Duodenal mucosa (tissue), 2 donors: ENCODE results near the gene AAMP.

Experiments
- H3K27ac ChIP-seq: one replicate; pipeline ENCODE4 v1.7.0; 2013; ENCODE audit warnings: low read depth, low read length
- H3K27me3 ChIP-seq, 2 donors: one replicate each; pipeline ENCODE4 v1.7.0; 2013; ENCODE audit warnings: low read length in 2 of 2, control low read depth in 1 of 2; ENCODE audit not compliant: insufficient read depth in 2 of 2, control insufficient read depth in 1 of 2
- H3K36me3 ChIP-seq, 2 donors: one replicate each; pipeline ENCODE4 v1.7.0; 2013; ENCODE audit warnings: low read length in 2 of 2, control low read depth in 1 of 2; ENCODE audit not compliant: insufficient read depth in 2 of 2, control insufficient read depth in 1 of 2
- H3K4me1 ChIP-seq, 2 donors: one replicate each; pipeline ENCODE4 v1.7.0; 2013; ENCODE audit warnings: low read length in 2 of 2, control low read depth in 1 of 2; ENCODE audit not compliant: insufficient read depth in 2 of 2, control insufficient read depth in 1 of 2
- H3K4me3 ChIP-seq, 2 donors: one replicate each; pipeline ENCODE4 v1.7.0; 2013; ENCODE audit warnings: low read length in 2 of 2, low read depth in 1 of 2
- H3K9ac ChIP-seq, 2 donors: one replicate each; pipeline ENCODE4 v1.7.0; 2013; ENCODE audit warnings: low read length in 2 of 2, low read depth in 1 of 2
- H3K9me3 ChIP-seq, 2 donors: one replicate each; pipeline ENCODE4 v1.7.0; 2013; ENCODE audit warnings: low read length in 2 of 2, control low read depth in 1 of 2; ENCODE audit not compliant: control insufficient read depth in 1 of 2

Gene AAMP

DNA sequence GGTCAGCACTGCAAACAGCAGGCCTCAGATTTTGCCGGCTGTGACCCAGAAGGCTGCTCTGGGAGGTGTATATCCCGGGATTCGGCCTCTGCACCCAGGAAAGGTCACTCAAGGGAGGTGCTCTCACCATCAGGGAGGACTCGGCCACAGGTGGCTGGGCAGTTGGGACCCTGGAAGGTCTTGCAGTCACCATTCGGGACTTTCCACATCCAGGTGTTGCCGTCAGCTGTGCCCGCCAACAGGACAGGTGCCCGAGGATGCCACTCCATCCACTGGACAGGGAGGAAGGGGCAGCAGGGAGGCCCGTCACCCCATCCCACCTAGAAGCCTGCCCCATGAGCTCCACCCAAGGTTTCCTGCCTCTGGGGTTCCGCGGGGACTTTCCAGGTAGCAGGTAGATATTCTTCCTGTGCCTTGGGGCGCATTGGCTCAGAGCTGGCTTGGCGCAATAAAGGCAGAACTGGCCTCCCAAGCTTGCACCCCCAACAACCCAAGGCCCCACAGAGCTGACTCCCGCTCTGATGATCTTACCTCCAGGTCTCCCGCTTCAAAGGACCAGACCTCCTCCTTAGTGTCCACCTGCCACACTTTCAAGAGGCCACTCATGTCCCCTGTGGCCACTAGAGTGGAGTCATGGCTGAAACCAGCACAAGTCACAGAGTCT, 3.5 kb downstream of the AAMP start:
- Histone ChIP-seq H3K4me1 (peaks cover 57 to 59% of the 10 kb centered on the region in 2 donors), H3K36me3 (peaks cover 16 to 37% of the 10 kb centered on the region in 2 donors), H3K27ac (no peak overlapping the region), H3K4me3 (no peak overlapping the region), H3K27me3 (no peaks in the 10 kb centered on the region), H3K9ac (no peak overlapping the region), H3K9me3 (no peaks in the 10 kb centered on the region)

DNA sequence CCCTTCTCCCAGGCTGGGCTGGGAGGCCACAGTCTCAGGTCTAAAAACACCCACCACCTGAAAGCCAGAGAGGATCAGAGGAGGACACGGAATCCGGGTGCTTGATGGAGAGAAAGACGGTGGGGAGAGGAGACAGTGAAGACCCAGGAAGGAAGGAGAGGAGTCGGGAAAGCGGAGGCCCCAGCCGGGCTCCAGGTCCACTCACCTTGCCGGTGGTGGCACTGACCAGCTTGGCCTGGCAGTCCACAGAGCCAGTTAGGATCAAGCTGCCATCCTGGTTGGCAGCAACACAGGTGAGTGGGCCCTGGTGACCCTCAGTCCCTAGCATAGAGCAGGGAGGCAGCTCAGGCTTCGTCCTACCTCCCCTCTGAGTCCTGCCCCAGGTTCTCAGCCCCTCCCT, 4.3 kb downstream of the AAMP start:
- H3K9ac ChIP-seq: no peak overlapping the region
- no peaks in the 10 kb centered on the region for H3K27me3 ChIP-seq
- peaks cover 60% of the 10 kb centered on the region in 2 donors for H3K4me1 ChIP-seq
- peaks cover 16 to 37% of the 10 kb centered on the region in 2 donors for H3K36me3 ChIP-seq
- no peaks in the 10 kb centered on the region for H3K9me3 ChIP-seq
- H3K27ac ChIP-seq: no peak overlapping the region
- no peak overlapping the region for H3K4me3 ChIP-seq

DNA sequence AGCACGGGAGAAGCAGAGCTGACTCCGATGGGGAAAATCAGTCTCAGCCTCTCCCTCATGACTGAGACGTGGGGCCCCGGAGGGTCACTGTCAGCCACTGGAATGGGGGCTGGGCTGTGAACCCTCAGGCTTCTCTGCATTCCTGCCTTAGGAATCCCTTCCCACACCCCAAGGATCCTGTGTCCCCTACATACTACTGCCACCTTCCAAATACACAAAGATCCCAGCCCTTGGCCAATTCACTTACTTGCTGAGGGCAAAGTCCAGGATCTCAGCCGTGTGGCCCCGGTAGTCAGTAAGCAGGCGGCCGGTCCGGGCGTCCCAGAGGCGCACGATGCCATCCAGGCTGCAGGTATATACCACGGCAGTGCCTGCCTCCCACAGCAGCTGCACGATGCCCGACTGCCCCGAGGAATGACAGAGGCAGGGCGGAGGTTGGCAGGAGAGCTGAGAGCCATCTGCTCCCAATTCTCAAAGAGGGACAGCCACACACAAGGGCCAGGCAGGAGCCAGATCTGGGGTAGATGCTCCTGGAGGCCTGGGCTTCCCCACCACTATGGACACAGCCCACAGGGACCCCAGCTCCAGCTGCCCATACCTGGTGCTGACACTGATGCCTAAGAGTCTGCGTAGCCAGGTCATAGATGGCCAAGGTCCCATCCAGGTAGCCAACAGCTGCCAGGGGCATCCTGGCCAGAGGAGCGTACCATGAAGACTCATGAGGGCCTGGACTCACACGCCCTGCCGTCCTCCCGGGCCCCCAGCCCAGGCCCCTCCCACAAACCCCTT, 5.0 kb downstream of the AAMP start:
- peaks cover 16 to 37% of the 10 kb centered on the region in 2 donors for H3K36me3 ChIP-seq
- no peaks in the 10 kb centered on the region for H3K9me3 ChIP-seq
- peaks cover 62 to 64% of the 10 kb centered on the region in 2 donors for H3K4me1 ChIP-seq
- H3K4me3 ChIP-seq: peak overlapping the region; percentile 15 to 30
- H3K9ac ChIP-seq: peak overlapping the region in 1 of 2 donors; percentile 44
- peak overlapping the region; percentile 73 for H3K27ac ChIP-seq
- H3K27me3 ChIP-seq: no peaks in the 10 kb centered on the region

DNA sequence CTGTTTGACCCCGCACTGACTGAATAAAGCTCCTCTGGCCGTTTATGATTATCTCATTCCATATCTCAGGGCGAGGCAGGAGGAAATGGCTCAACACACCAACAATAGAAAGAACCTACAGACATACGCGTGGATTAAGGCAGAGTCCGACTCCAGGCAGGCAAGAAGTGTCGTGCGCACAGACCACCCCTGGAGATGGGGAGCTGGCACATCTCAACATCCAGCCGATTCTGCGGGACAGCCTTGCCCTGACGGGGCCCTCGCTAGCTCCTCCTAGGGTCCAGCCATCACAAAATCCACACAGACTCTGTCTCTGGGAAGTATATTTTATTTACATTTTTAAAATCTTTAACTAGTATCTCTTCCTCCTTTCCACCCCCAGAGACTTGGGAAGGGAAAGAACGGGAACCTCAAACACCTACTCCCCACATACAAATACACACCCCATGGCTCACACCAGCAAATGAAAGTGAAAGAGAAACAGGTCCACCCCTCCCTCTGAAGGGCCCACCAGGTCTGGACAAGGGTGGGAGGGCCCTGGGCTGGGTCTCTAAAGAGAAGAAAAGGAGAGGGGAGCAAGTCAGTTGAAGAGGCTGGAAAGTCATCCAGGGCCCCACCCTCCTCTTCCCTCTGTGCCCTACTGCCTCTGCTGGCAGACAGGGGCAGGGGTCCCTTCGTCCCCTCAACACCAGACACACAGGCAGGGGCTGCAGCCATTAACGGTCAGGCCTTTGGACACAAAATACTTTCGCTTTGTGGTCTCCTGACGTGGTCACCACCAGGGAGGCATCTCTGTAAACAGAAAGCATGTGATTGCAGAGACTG, 5.9 kb downstream of the AAMP start:
- H3K27ac ChIP-seq: peak overlapping the region; percentile 73
- H3K9me3 ChIP-seq: no peaks in the 10 kb centered on the region
- H3K36me3 ChIP-seq: peaks cover 16 to 37% of the 10 kb centered on the region in 2 donors
- H3K4me3 ChIP-seq: peak overlapping the region; percentile 15 to 30
- peaks cover 67 to 69% of the 10 kb centered on the region in 2 donors for H3K4me1 ChIP-seq
- H3K27me3 ChIP-seq: no peaks in the 10 kb centered on the region
- peak overlapping the region; percentile 44 to 51 for H3K9ac ChIP-seq

DNA sequence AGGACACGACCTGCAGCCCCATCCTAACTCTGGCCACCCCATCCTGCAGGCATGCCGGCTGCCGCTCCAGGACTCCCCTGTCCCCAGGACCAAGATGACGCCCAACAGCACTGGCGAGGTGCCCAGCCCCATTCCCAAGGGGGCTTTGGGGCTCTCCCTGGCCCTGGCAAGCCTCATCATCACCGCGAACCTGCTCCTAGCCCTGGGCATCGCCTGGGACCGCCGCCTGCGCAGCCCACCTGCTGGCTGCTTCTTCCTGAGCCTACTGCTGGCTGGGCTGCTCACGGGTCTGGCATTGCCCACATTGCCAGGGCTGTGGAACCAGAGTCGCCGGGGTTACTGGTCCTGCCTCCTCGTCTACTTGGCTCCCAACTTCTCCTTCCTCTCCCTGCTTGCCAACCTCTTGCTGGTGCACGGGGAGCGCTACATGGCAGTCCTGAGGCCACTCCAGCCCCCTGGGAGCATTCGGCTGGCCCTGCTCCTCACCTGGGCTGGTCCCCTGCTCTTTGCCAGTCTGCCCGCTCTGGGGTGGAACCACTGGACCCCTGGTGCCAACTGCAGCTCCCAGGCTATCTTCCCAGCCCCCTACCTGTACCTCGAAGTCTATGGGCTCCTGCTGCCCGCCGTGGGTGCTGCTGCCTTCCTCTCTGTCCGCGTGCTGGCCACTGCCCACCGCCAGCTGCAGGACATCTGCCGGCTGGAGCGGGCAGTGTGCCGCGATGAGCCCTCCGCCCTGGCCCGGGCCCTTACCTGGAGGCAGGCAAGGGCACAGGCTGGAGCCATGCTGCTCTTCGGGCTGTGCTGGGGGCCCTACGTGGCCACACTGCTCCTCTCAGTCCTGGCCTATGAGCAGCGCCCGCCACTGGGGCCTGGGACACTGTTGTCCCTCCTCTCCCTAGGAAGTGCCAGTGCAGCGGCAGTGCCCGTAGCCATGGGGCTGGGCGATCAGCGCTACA, 7.0 kb downstream of the AAMP start:
- no peaks in the 10 kb centered on the region for H3K27me3 ChIP-seq
- peak overlapping the region in 1 of 2 donors; percentile 30 for H3K9ac ChIP-seq
- no peaks in the 10 kb centered on the region for H3K9me3 ChIP-seq
- H3K4me3 ChIP-seq: no peak overlapping the region
- H3K4me1 ChIP-seq: peaks cover 69 to 72% of the 10 kb centered on the region in 2 donors
- H3K27ac ChIP-seq: no peak overlapping the region
- peaks cover 16 to 37% of the 10 kb centered on the region in 2 donors for H3K36me3 ChIP-seq

DNA sequence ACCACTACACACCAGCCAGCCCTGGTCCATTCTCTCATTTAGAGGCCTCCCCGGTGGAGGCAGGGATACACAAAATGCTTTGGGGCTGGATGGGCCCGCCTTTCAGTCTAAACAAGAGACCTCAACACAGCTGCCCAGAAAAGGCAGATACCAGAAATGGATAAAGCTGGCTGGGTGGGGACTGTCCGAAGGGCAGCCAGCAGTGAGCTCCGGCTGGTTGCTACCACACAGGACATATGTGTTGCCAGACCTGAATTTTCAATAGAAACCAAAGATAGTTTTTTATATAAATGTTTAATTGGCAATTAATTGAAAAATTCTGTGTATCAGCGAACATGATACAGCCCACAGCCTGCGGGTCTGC, 7.7 kb downstream of the AAMP start:
- no peak overlapping the region for H3K27ac ChIP-seq

DNA sequence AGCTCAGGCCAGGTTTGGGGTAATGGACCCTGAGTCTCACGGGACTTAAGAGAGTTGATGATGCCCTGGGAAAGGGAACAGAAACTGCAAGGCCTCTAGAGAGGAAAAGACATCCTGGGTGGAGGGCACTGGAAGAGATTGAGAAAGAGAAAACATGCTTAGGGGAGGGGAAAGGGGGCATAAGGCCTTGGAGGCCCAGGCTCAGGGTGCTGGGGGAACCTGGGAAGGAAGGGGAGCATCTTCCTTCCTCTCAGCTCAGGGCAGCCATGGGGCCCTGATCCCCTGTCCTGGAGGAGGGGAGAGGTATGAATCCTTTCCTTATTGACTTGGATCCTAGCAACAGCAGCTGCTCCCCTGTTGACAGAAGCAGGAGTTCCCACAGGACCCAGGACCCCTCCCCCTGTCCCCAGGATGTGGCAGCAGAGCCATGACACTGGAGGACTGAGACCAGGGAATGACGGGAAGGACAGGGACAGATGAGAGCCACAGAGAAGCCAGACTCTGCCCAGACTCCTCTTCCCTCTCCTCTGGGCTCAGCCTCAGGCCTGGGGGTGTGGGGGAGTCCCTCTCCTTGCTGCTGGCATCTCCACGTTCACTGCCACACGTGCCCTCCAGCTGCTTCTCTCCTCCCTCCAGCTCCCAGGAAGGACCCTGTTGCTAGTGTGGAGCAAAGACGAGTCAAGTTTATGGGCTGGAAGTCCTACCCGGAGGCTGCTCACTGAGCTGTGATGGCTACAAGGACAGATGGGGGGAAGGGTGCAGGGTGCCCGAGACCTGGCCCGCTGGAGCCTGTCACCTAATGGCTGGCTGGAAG, 8.3 kb downstream of the AAMP start:
- Histone ChIP-seq H3K27ac (no peak overlapping the region), H3K9ac (no peak overlapping the region), H3K36me3 (peaks cover 16 to 30% of the 10 kb centered on the region in 2 donors), H3K27me3 (no peaks in the 10 kb centered on the region), H3K4me1 (peaks cover 72 to 75% of the 10 kb centered on the region in 2 donors), H3K9me3 (no peaks in the 10 kb centered on the region), H3K4me3 (no peak overlapping the region)

More for the DNA sequence above, 7.7 kb downstream of the AAMP start:
- no peaks in the 10 kb centered on the region for H3K27me3 ChIP-seq
- no peak overlapping the region for H3K4me3 ChIP-seq
- H3K4me1 ChIP-seq: peaks cover 72% of the 10 kb centered on the region in 2 donors
- no peaks in the 10 kb centered on the region for H3K9me3 ChIP-seq
- H3K36me3 ChIP-seq: peaks cover 16 to 31% of the 10 kb centered on the region in 2 donors
- no peak overlapping the region for H3K9ac ChIP-seq

DNA sequence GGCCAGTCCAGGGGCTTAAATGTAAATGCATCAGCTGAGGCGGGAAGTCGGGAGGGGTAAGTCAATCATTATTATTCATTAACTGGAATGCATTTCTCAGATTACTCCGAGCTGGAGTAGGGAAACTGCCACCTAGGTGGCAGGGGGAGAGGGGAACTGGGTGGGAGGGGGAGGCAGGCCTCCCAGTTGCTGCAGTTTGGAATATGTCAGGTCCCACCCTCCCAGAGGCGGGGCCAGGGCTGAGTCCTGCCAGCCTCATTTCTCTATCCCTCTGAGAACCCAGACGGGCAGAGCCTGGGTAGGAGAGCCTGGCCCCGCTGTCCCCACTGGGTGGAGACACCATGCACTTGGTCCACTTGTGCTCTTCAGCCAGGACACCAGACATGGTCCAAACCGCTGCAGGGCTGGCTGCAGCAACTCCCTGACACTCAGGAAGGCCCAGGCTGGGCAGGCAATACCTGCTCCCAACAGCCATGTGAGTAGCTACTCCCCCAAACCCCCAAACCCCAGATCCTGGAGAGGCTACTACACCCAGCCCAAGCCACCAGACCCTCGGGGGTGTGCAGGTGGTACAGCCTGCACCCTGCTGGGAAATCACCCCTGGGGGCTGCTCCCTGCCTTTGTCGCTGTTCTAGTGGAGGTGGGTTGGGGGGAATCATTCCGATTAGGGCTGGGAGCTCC, 9.1 kb downstream of the AAMP start, which contains the start of gene GPBAR1:
TSS of gene GPBAR1 (plus strand) at position 274 of the 681 bp plus-strand sequence. CDS start 1,710 bp downstream, outside the sequence.
- H3K4me1 ChIP-seq: peaks cover 70 to 75% of the 10 kb centered on the region in 2 donors
- peak within 1 kb of the TSS; percentile 0 for H3K27ac ChIP-seq
- no peaks in the 10 kb centered on the region for H3K9me3 ChIP-seq
- H3K4me3 ChIP-seq: no peak within 1 kb of the TSS
- peaks cover 12 to 27% of the 10 kb centered on the region in 2 donors for H3K36me3 ChIP-seq
- H3K27me3 ChIP-seq: no peaks in the 10 kb centered on the region
- no peak within 1 kb of the TSS for H3K9ac ChIP-seq
